Stomach (tissue), 9 donors: ENCODE results near the gene NELL1. TPM values are rescaled to one million over a fixed set of nuclear protein-coding genes. Genes with fewer than 3 reads are reported as not detected.

Source experiments
- DNase-seq, 2 donors: peaks; one replicate each; pipeline versions ENCODE4 v3.0.0 to v3.0.0-alpha.2; 2013 to 2019
- H3K27ac ChIP-seq, 5 donors: fragments of 200-600 bp in 4 of 5; sonication (generic) in 4 of 5; one replicate each; pipeline ENCODE4 v1.5.1; 2013 to 2019; ENCODE audit warnings: mild to moderate bottlenecking in 1 of 5, moderate library complexity in 1 of 5
- H3K27me3 ChIP-seq, 3 donors: fragments of 200-600 bp; sonication (generic); one replicate each; pipeline ENCODE4 v1.5.1; 2017 to 2019; ENCODE audit warnings: mixed run types in 1 of 3
- H3K36me3 ChIP-seq, 4 donors: fragments of 200-600 bp; sonication (generic); 1 replicate in 3 of 4; 2 replicates in 1 of 4; pipeline ENCODE4 v1.5.1; 2016 to 2019
- H3K4me1 ChIP-seq, 4 donors: fragments of 200-600 bp; sonication (generic); one replicate each; pipeline ENCODE4 v1.5.1; 2016 to 2019
- H3K4me3 ChIP-seq, 4 donors: fragments of 200-600 bp; sonication (generic) in 3 of 4; one replicate each; pipeline ENCODE4 v1.5.1; 2016 to 2019; ENCODE audit warnings: mild to moderate bottlenecking in 1 of 4
- H3K9me3 ChIP-seq, 4 donors: fragments of 200-600 bp; sonication (generic); one replicate each; pipeline ENCODE4 v1.5.1; 2016 to 2019
- CTCF ChIP-seq, 7 experiments: fragments of 450-650 bp in 4 of 7; fragments of 200-600 bp in 3 of 7; sonication (generic) in 3 of 7; IDR thresholded peaks; one replicate each; pipeline ENCODE4 v1.5.1; 2016 to 2019; ENCODE audit warnings: antibody characterized with exemption in 7 of 7, control low read depth in 2 of 7, mild to moderate bottlenecking in 1 of 7
- EP300 ChIP-seq: sonication (generic); formaldehyde crosslinking; IDR thresholded peaks from one replicate; pipeline ENCODE4 v1.6.1; 2017; ENCODE audit warnings: antibody characterized with exemption
- POLR2A ChIP-seq, 4 donors: fragments of 450-650 bp; IDR thresholded peaks; one replicate each; pipeline ENCODE4 v1.6.1; 2016; ENCODE audit warnings: antibody characterized with exemption in 4 of 4, control low read depth in 2 of 4, mild to moderate bottlenecking in 1 of 4, moderate library complexity in 1 of 4
- POLR2AphosphoS5 ChIP-seq, 3 donors: sonication (generic); formaldehyde crosslinking; IDR thresholded peaks; one replicate each; pipeline ENCODE4 v1.6.1; 2016; ENCODE audit warnings: antibody characterized with exemption in 3 of 3
- WGBS, 5 donors: extraction: QIAGEN DNeasy Blood & Tissue Kit in 3 of 5; methylation state at CpG; one replicate each; pipeline versions ENCODE4 v1.1.5 to v1.1.7; 2013 to 2018; 5-methylcytosine and 5-hydroxymethylcytosine counted together
- intact Hi-C: fragments of 100-400 bp; cut with DNase I; formaldehyde crosslinking; loops from one replicate; pipeline ENCODE4 v1.15.1; 2023; ENCODE audit warnings: low total_unique reads
- polyA plus RNA-seq, 3 donors: library from polyadenylated mRNA; stranded (reverse); fragments of 200-250 nt; gene quantifications; one replicate each; pipeline ENCODE4 v1.2.3, GENCODE V29; 2013
- total RNA-seq, 5 donors: library from RNA; depleted of rRNA; stranded (reverse); fragments of >200 nt; gene quantifications; one replicate each; pipeline versions ENCODE4 v1.1.0 to v1.2.3, GENCODE V29; 2014 to 2016
- donor health status: healthy with polysubstance abuse.
- donor health status: Bipolar disorder and iron deficiency.
- donor health status: healthy.

Gene NELL1
- total and polyA plus RNA-seq, 8 donors: 0.05 to 15.4 (median 2.7) TPM; not detected in 5

GRCh38 chr11:21553795-21554194 lies 884.4 kb downstream of the NELL1 start:
- no peak for DNase-seq
- Histone ChIP-seq H3K27ac (no peak overlapping the region), H3K36me3 (no peaks in the 10 kb centered on the region), H3K9me3 (no peaks in the 10 kb centered on the region), H3K4me1 (no peaks in the 10 kb centered on the region), H3K27me3 (no peaks in the 10 kb centered on the region), H3K4me3 (no peak overlapping the region)
- TF ChIP-seq EP300 (no peak), CTCF (IDR thresholded peaks at IDR 0.05) (no peak), POLR2A (IDR thresholded peaks at IDR 0.05) (no peak), POLR2AphosphoS5 (IDR thresholded peaks at IDR 0.05) (no peak)
- 53 to 77% (median 62%) methylated on average over 1 of the region's 1 CpG for WGBS, 5 donors
- intact Hi-C loops: no loop called here

GRCh38 chr11:21554284-21554683 lies 884.9 kb downstream of the NELL1 start:
- TF ChIP-seq EP300: no peak
- TF ChIP-seq POLR2AphosphoS5 (IDR thresholded peaks at IDR 0.05): no peak
- no peak for TF ChIP-seq CTCF (IDR thresholded peaks at IDR 0.05)
- H3K36me3 ChIP-seq: no peaks in the 10 kb centered on the region
- intact Hi-C loops: no loop called here
- H3K9me3 ChIP-seq: no peaks in the 10 kb centered on the region
- H3K27me3 ChIP-seq: no peaks in the 10 kb centered on the region
- no peaks in the 10 kb centered on the region for H3K4me1 ChIP-seq
- no peak overlapping the region for H3K4me3 ChIP-seq
- whole genome bisulfite sequencing, 5 donors: 70 to 82% (median 79%) methylated on average over 3 of the region's 3 CpGs
- no peak overlapping the region for H3K27ac ChIP-seq
- no peak for DNase-seq

GRCh38 chr11:21556926-21557325 lies 887.5 kb downstream of the NELL1 start:
- no peaks in the 10 kb centered on the region for H3K36me3 ChIP-seq
- intact Hi-C loops: no loop called here
- H3K4me1 ChIP-seq: no peaks in the 10 kb centered on the region
- WGBS, 5 donors: 41 to 58% (median 51%) methylated on average over 3 of the region's 3 CpGs
- H3K27ac ChIP-seq: no peak overlapping the region
- TF ChIP-seq CTCF (IDR thresholded peaks at IDR 0.05) (no peak), POLR2A (IDR thresholded peaks at IDR 0.05) (no peak), EP300 (no peak), POLR2AphosphoS5 (IDR thresholded peaks at IDR 0.05) (no peak)
- no peaks in the 10 kb centered on the region for H3K27me3 ChIP-seq
- no peak overlapping the region for H3K4me3 ChIP-seq
- no peaks in the 10 kb centered on the region for H3K9me3 ChIP-seq
- DNase-seq: peak in 1 of 2 donors; percentile 28

GRCh38 chr11:21560466-21560975 lies 891.1 kb downstream of the NELL1 start:
- Histone ChIP-seq H3K36me3 (no peaks in the 10 kb centered on the region), H3K9me3 (no peaks in the 10 kb centered on the region), H3K27me3 (no peaks in the 10 kb centered on the region), H3K27ac (no peak overlapping the region), H3K4me3 (no peak overlapping the region), H3K4me1 (no peaks in the 10 kb centered on the region)
- WGBS, 5 donors: 67 to 80% (median 77%) methylated on average over 2 of the region's 2 CpGs
- DNase-seq: no peak
- TF ChIP-seq POLR2AphosphoS5 (IDR thresholded peaks at IDR 0.05) (no peak), EP300 (no peak), POLR2A (IDR thresholded peaks at IDR 0.05) (no peak), CTCF (IDR thresholded peaks at IDR 0.05) (no peak)
- intact Hi-C loops: no loop called here
